ENCODE data around the gene IPO4. TPM values are rescaled to one million over a fixed set of nuclear protein-coding genes. Genes with fewer than 3 reads are reported as not detected.

The IPO4 gene
- total and polyA plus RNA-seq, 2 experiments from 2014 or later, result 34.2 to 105 TPM

GRCh38 chr14:24130717-24131548, 57.7 kb downstream of the IPO4 start:
- H3K27me3 ChIP-seq (ENCODE audit: insufficient read depth), result no peaks in the 10 kb centered on the region
- DNase-seq (ENCODE audit: low spot score) (no peak), ATAC-seq (no peak)
- H3K79me2 ChIP-seq (replicated peaks; ENCODE audit: insufficient read depth), result no peaks in the 10 kb centered on the region
- H3K4me2 ChIP-seq, result no peak overlapping the region
- H3F3A ChIP-seq (replicated peaks; ENCODE audit: low read depth), result peaks cover 15% of the 10 kb centered on the region
- no peak overlapping the region for H3K4me3 ChIP-seq
- Mint-ChIP-seq H3K36me3 (ENCODE audit: low read depth) (no peaks in the 10 kb centered on the region; the same call in 2 of the 3 replicates), H3K27me3 (ENCODE audit: insufficient read depth, low read depth, poor library complexity) (peaks cover 5% of the 10 kb centered on the region), H3K4me3 (no peak overlapping the region; the same call in 2 of the 3 replicates), H3K27ac (no peak overlapping the region), H3K4me1 (peaks cover 15% of the 10 kb centered on the region), H3K9me3 (no peaks in the 10 kb centered on the region)
- no peaks in the 10 kb centered on the region for H3K9me2 ChIP-seq (ENCODE audit: insufficient read depth)
- TF ChIP-seq ZNF114 (CRISPR knock-in tag; IDR thresholded peaks at IDR 0.05), result no peak
- TF ChIP-seq ZNF331 (CRISPR knock-in tag; IDR thresholded peaks at IDR 0.05; ENCODE audit: low read depth), result no peak
- no peak for TF ChIP-seq CTCF (conservative IDR thresholded peaks at IDR 0.05; ENCODE audit: low read depth in 2 of 2)
- no peak for TF ChIP-seq EZH2 (IDR thresholded peaks at IDR 0.05; ENCODE audit: low read depth, unreplicated experiment)
- no peak for TF ChIP-seq EZH2phosphoT487 (IDR thresholded peaks at IDR 0.05; ENCODE audit: unreplicated experiment)
- TF ChIP-seq NANOG (IDR thresholded peaks at IDR 0.05; ENCODE audit: borderline replicate concordance), result no peak
- no peak for TF ChIP-seq ZNF462 (CRISPR knock-in tag; IDR thresholded peaks at IDR 0.05)
- TF ChIP-seq ETS1 (IDR thresholded peaks at IDR 0.05), result no peak
- H2AFZ ChIP-seq, result no peak overlapping the region
- peaks cover 10% of the 10 kb centered on the region; the same call in 1 of the 2 replicates for H3K4me1 ChIP-seq (ENCODE audit: insufficient read depth)
- no peaks in the 10 kb centered on the region for H3K36me3 ChIP-seq (ENCODE audit: insufficient read depth)
- H4K20me1 ChIP-seq (replicated peaks; ENCODE audit: insufficient read depth), result no peaks in the 10 kb centered on the region
- H3K27ac ChIP-seq (ENCODE audit: low read depth), result no peak overlapping the region
